SK-N-SH treated with all-trans-retinoic acid at 6 μM for 48 hours (cell line): ENCODE measurements around the gene DDX41.

Experiments used
- ARNTL ChIP-seq: fragments of 450-650 bp; formaldehyde crosslinking; IDR thresholded peaks from 2 replicates; pipeline ENCODE4 v1.5.0; 2020; ENCODE audit warnings: low read depth, mild to moderate bottlenecking, moderate library complexity, borderline replicate concordance
- ESRRG ChIP-seq: fragments of 250-450 bp; sonication (Bioruptor Pico); IDR thresholded peaks from 2 replicates; pipeline ENCODE4 v1.6.1; 2021; ENCODE audit warnings: mild to moderate bottlenecking
- OSR1 ChIP-seq: fragments of 250-450 bp; sonication (Bioruptor Pico); IDR thresholded peaks from 2 replicates; pipeline ENCODE4 v1.8.0; 2022; ENCODE audit warnings: moderate library complexity, mild to moderate bottlenecking, inconsistent platforms

DNA sequence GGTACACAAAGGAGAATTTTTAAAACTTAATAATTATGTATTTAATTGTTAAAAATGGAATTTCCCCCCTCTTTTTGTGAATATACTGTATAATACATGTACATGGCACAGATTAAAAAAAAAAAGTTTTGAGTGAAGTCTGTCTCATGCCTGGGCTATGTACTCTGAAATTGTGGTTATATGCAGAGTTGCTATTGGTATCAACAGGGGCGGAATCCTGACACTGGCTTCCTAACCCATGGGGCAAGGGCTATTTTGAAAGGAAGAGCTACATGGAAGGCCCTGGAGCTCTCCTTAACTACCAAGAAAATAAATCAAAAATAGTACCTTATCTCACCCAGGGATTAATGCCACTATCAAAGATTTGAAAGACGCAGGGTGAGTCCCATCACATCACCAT is 38.5 kb upstream of the DDX41 start:
- TF ChIP-seq OSR1 (CRISPR knock-in tag) (no peak), ESRRG (no peak), ARNTL (no peak)
